Adrenal gland (tissue), 5 donors: Measurements from ENCODE around the gene DHCR24.

Source experiments
- CTCF ChIP-seq, 6 experiments: fragments of 450-650 bp in 4 of 6; fragments of 200-600 bp in 2 of 6; sonication (generic) in 1 of 6; IDR thresholded peaks; 1 replicate in 5 of 6; 2 replicates in 1 of 6; pipeline versions ENCODE4 v1.5.1 to v1.8.0; 2016 to 2021; ENCODE audit warnings: antibody characterized with exemption in 6 of 6, mild to moderate bottlenecking in 2 of 6, moderate library complexity in 1 of 6
- POLR2A ChIP-seq, 2 donors: fragments of 450-650 bp; IDR thresholded peaks; one replicate each; pipeline ENCODE4 v1.6.1; 2017; ENCODE audit warnings: antibody characterized with exemption in 2 of 2, mild to moderate bottlenecking in 2 of 2, moderate library complexity in 1 of 2
- donor health status: DM: no; HTN: no; CAD: no.

GRCh38 chr1:54813485-54814125 lies 73.4 kb downstream of the DHCR24 start:
- no peak for TF ChIP-seq CTCF (IDR thresholded peaks at IDR 0.05)
- no peak for TF ChIP-seq POLR2A (IDR thresholded peaks at IDR 0.05)
